Measurements from ENCODE around the gene ADO.

The ADO gene

DNA sequence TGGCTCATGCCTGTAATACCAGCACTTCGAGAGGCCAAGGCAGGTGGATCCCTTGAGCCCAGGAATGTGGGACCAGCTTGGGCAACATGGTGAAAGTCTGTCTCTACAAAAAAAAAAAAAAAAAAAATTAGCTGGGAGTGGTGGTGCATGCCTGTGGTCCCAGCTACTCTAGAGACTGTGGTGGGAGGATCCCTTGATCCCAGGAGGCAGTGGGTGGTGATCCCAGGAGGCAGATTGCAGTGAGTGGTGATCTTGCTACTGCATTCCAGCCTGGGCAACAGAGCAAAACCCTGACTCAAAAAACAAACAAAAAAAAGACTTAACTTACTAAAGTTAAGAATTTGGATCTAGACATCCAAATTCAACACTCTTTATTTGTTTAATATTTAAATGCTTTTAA, 10.2 kb upstream of the ADO start:
- DNase-seq (ENCODE audit: low read depth): no peak

DNA sequence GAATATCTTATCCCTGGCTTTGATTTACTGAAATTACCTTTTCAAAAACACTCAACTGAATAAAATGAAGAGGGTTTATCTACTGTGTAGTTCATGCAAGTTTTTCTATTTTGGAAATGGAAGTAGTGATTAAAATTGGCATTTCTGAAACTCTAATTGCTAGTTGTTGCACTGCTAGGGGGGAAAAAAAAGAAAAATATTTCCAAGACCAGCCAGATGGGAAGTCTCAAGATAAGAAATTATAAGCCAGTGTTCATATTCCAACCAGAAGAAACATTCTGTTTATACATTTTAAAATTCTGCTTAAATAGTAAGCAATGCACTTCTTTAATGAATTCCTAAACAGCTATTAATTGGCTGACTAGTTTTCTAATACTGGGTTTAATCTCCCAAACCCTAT, 9.4 kb upstream of the ADO start:
- DNase-seq (ENCODE audit: low read depth): no peak

DNA sequence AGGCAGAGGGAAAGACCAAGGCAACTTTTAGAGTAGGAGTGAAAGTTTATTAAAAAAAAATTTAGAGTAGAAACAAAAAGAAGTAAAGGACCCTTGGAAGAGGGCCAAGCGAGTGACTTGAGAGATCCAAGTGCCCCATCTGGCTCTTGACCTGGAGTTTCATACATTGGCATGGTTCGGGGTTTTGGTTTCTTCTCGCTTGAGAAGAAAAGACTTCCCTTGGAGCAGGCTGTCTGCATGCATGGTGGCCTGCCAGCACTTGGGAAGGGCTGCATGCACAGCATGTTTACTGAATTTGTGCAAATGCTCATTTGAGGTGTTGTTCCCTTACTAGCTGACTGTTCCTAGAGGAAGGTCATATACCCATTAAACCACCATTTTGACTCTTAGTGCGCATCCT, 8.8 kb upstream of the ADO start:
- no peak for DNase-seq (ENCODE audit: low read depth)

DNA sequence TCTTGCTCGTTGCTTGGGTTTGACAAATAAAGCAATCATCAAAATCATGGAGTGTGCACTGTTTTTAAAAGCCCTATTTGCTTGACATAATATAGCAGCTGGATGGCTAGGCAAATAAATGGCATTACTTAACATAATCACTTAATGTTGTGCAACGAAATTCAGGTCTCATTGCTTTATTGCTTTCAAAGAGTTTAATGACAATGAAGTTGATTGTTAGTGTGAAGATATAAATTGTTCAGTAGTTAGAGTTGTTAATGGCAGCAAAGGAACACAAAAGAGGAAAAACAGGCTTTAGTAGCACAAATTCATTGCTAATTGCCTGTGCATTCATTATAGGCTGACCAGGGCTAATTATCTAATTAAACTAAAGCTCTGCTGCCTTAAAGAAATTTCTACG, 7.6 kb upstream of the ADO start:
- DNase-seq (ENCODE audit: low read depth): no peak

DNA sequence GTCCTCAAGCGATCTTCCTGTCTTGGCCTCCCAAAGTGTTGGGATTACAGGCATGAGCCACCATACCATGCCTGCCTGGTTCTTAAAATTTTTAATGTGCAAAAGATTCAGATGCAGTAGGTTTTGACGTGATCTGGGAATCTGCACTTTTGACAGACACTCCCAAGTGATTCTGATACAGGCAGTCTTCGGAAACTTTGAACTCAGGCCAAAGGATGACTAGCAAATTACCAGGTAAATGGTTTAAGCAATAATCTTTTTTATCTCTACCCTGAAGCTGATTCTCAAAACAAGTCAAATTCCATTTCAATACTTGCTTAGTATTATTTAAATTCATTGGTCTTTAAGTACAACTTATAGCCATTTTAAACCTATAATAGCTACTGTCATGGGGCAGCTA, 2.6 kb upstream of the ADO start:
- DNase-seq (ENCODE audit: low read depth): no peak

DNA sequence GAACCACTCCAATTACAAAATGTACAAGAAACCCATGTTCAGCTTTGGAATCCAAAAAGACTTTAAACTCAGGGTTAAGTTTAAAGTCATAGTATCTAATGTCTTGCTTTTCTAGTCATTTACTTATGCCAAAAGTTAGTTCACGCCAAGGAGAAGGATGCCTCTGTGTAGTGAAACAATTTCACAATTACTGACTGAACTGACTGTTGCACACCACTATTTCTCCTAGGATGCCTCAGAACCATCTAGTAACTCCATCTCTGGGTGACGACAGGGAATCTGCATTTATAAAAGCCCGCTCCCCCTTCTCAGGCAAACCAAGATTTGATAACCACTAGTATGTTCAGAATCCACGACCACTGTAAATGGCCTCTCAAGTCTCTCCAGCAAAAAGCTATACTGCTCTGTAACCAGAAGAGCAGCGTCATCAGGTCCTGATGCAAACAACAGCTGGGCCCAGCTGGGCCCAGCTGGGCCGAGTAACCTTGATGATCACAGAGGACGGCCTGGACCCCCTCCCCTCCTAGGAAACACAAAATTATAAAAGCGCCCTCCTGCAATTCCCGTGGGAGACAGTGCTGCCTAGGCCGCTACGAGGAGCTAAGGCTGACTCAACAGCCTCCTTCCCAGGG, 680 bp upstream of the ADO start:
- DNase-seq (ENCODE audit: low read depth): no peak

DNA sequence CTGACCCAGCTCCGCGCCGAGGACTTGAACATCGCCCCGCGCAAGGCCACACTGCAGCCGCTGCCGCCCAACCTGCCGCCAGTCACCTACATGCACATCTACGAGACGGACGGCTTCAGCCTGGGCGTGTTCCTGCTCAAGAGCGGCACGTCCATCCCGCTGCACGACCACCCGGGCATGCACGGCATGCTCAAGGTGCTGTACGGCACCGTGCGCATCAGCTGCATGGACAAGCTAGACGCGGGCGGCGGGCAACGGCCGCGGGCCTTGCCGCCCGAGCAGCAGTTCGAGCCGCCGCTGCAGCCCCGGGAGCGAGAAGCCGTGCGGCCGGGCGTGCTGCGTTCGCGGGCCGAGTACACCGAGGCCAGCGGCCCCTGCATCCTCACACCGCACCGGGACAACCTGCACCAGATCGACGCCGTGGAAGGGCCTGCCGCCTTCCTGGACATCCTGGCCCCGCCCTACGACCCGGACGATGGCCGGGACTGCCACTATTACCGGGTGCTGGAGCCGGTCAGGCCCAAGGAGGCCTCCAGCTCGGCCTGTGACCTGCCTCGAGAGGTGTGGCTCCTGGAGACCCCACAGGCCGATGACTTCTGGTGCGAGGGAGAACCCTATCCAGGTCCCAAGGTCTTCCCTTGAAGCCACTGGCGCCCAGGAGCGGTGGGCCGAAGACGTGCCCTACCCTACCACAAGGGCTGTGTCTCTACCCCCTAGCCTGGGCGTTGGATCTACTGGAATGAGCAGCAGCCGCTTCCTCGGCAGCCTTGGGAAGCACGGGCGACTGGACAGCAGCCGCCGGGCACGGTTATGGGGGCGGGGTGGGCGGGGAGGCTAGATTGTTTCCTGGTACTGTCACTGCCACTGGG, 945 bp downstream of the ADO start:
- no peak for DNase-seq (ENCODE audit: low read depth)

DNA sequence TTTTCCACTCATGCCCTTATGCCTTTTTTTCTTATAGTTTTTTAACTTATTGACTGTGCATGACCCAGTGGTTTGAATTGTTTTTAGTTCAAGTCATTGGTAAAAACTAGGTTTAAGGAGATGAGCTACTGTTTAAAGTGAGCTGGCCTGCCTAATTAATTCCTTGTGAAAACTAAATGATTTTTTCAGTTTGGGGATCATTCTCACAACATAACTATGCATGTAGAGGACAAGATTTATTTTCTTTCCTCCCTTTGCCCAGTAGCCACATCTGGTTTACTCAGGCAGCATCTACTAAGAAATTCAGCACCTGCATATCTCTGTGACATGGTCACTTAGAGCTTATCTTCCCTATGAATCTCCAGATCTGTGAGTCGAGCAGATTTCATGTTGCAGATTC, 1.7 kb downstream of the ADO start:
- no peak for DNase-seq (ENCODE audit: low read depth)

DNA sequence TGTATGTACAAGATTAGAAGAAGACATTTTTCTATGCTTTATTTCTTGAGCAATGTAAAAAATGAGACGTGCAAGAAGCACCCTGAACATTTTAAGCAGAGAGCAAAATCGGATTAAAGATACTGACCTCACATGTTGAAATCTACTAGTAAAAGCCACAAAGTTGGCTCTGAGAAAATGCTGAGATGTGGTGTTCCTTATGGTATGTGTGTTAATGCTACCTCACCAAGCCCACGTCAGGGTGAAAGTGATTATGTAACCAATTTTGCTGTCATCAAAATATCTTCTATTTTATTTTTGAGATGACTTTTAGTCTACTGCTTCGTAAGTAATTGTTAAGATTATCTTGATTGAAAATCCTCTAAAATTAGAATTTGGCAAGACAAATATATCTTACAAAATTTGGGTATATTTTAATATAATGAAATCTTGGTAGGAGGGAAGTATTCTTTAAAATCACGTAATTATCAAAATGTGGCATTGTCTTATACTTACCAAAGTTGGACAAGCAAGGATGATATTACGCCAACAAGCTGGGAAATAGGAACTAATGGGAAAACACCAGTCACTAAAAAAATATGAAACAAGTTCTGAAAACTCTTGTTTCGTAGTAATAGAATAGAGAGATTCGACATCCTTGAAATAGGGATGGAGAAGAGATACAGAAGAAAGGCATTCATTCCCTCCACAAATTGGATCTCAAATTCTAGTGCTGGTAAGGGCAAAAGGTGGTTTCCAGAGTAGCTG, 5.8 kb downstream of the ADO start:
- no peak for DNase-seq (ENCODE audit: low read depth)

DNA sequence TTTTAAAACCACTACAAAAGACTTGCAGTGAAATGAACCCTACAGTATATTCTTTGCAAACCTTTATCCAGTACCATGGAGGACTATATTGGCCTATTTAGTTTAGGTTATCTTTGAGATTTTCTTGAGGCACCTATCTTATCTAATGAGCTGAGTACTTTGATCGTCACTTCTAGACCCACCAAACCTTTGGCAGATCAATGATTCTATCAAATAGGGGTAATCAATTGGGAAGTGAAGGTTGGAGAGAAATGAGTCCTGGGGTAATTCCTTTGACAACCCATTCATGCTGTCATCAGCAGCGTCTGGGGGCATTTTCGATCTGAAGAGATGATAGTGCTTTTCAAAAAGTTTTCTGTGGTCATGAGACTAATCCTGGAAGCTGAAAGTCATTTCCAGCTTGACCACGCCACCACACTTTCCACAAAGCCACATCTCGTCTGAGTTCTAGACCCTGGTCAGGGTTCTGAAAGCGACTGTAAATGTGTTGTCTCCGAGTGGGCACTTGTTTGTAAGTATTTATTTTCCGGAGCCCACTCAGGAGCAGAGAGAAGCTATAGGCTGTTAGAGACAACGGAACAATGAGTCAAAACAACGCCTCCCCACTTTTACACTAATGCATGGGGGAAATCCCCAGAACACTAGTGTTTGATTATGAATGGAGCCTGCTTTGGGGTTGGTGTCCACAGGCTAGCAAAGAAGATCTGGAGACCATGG, 6.8 kb downstream of the ADO start:
- peak; percentile 41 for DNase-seq (ENCODE audit: low read depth)

DNA sequence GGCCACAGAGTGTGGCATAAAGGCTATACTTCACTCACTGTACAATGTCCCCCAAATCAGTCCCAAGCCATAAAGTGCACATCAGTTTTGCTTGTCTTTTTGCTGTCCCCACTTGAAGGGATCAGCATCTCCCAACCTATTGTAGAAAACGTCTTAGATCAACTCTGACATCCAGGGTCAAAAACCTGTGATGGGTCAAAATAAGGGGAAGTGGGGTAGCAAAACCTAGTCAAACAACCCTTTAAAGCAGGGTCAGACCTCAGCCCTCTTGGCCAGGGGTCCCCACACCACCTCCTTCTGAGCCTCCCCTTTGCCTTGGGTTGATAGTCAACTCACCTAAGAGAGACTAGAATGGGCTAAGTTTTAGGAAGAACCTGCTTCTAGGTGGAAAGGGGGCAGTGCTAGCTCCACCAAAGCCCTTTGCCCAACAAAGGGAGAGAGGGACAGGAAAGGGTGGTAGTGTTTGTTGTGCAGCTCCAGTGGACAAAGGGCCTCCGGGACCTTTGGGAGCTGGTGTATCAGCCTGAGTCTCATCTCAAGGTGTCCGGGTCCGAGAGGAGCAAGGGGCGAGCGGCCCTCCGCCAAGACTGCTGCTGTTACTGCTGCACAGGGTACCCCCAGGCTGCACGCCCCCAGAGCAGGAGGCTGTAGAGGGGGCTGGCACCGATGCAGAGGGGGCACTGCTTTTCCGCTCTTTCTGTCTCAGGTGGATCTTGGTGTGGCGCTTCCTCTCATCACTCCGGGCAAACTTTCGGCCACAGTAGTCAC, 8.3 kb downstream of the ADO start:
- DNase-seq (ENCODE audit: low read depth): peak; percentile 25

DNA sequence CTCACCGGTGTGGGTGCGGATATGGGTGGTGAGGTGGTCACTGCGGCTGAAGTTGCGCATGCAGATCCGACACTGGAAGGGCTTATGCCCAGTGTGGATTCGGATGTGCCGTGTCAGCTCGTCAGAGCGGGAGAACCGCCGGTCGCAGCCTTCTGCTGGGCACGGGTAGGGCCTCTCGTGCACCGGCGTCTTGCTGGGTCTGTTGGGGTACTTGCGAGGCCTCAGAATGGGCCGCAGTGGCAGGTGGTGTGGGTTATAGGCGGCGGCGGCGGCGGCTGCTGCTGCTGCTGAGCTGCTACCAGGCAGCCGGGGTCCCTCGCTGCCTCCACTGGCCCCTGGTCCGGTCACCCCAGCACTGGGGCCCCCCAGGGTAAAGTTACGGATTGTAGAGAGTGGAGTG, 8.9 kb downstream of the ADO start:
- peak; percentile 30 for DNase-seq (ENCODE audit: low read depth)

DNA sequence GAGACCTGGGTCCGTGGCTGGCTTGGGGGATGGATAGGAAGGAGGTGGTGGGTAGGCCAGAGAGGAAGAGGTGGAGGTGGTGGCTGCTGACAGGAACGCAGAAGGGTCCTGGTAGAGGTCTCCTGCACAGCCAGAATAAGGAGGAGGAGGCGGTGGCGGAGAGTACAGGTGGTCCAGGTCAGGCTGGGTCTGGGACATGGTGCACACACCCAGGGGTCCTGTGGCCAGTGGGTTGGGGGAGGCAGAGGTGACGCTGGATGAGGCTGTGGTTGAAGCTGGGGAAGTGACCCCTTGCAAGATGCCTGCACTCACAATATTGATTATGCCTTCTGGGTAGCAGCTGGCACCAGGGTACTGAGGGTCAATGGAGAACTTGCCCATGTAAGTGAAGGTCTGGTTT, 9.5 kb downstream of the ADO start:
- DNase-seq (ENCODE audit: low read depth): peak; percentile 20

DNA sequence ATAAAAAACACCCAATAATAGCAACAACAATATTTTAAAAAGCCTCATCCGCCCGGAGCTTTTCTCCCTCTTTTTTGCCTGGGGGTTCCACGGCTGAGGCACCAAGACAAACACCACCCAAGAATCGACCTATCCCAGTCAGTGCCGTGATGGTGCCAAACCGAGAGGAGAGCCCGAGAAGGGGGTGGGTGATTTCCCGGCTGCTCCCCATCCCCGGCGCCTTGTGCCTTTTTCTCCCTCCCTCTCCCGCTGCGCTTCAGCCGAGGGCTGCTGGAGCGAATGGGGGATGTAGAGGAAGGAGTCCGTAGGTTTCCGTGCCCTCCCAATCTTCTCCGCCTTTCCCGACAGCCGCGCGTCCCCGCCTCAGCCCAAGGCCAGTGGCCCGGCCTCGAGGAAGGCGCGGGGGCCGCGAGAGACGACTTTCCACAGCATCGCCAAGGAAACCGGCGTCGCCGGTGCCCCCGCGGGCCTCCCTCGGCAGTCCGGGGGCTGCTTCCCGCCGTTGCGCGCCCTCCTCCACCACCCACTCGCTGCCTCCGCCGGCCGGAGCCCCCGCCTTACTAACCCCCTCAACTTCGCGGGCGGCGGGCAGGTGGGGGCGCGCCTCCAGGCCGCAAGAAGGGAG, 10.3 kb downstream of the ADO start:
- peak; percentile 26 for DNase-seq (ENCODE audit: low read depth)

DNA sequence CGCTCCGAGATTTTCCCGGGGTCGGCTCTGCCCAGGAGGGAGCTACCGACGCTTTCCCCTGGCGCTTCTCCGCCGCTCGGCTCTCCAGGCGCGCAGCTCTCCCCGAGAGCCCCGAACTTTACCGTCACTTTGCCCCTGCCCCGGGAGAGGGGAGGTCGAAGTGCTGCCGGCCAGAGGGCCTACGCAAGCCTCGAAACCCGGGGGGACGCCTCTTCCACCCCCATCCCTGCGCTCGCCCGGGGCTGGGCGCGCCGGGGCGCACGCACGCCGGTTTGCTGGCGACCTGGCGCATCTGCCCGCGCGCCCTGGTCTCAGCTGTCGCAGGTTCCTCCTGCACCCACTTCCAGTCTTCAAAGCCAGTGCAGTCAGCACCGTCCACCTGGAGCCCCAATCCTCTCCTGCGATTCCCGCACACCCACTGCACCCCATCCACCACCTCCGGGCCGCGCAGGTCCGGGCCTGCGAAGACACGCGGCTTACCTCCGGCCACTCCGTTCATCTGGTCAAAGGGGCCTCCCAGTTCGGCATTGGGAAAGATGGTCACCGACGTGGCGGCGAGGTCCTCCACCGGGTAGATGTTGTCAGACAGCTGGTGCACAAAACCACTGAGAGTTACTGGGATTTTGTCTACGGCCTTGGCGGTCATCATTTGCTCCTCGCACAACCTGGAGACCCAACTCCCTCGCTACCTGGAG, 11.0 kb downstream of the ADO start:
- peak; percentile 13 for DNase-seq (ENCODE audit: low read depth)

DNA sequence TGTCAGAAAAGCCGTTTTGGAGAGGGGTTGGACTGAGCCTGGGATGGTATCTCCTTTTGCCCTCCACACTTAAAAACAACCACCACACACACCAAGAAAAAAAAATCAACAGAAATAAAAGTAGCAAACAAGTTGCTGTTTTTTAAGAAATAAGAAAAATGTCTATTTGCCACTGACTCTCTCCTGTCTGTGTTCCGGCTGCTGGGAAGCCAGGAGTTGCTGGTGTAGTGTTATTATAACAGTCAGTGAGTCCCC, 11.5 kb downstream of the ADO start:
- DNase-seq (ENCODE audit: low read depth): no peak

DNA sequence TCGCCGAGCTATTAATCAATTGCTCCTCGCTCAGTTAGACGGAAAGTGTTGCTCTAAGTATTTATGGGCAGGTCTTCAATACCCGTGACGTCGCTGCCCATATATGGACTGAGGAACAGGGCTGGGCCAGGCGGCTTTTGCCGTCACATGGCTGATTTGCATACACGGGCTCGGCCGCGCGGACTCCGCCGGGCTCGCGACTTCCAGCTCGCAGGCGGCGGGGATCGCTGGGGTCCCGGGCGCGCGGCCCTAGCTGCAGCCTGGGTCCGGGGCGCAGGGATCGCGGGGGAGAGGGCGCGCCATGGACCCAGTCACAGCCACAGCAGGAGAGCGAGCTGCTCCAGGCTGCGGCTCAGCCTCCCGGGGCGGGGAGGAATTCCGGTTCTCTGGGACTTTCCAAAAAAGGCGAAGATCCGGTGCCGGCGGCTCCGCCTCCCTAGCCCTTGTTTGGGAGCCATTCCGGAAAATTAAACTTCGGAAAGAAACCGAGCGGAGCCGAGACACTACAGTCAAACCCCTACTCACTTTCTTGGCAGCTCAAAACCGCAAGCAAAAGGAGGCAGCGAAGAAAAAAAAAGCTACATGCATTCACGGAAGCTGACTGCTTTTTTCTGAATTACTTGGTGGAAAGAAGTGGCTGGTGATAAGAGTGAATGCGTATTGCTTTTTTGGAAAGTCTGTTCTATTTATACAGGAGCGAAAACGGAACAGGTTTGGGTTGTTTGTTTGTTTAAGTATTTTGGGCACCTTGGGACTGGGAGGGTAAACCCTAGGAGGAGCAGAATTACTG, 12.0 kb downstream of the ADO start, which contains the start of gene EGR2:
TSS of gene EGR2 (minus strand) at position 36 of the 790 bp plus-strand sequence. CDS start 337 bp downstream, outside the sequence.
- peak; percentile 88 for DNase-seq (ENCODE audit: low read depth)

DNA sequence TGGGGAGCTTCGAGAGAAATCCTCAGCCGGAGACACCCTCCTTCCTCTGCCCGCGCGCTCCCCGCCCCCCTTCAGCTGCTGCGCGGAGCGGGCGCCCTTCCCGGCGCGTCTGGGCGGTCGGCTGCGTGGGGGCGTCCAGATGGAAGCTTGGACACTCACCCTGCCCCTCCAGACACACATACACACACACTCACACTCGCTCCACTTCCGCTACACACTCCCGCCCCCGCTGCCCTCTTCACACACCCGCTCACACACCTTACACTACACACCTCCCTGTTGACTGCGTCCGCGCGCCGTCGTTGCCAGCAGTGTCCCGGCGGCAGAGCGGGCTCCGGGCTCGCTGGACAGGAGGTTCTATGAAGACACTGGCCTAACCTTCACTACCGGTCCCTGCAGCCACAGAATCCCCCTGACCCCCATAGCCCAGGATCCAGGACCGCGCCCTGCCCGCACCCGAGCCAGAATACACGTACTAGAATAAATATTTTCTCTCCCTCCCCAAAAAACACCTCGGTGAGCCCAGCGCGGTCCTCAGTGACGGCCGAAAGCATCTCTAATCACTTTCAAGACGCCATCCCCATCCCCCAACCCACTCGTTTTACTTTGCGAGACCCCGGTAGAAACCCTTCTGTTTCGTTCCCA, 12.7 kb downstream of the ADO start:
- DNase-seq (ENCODE audit: low read depth): peak; percentile 54

DNA sequence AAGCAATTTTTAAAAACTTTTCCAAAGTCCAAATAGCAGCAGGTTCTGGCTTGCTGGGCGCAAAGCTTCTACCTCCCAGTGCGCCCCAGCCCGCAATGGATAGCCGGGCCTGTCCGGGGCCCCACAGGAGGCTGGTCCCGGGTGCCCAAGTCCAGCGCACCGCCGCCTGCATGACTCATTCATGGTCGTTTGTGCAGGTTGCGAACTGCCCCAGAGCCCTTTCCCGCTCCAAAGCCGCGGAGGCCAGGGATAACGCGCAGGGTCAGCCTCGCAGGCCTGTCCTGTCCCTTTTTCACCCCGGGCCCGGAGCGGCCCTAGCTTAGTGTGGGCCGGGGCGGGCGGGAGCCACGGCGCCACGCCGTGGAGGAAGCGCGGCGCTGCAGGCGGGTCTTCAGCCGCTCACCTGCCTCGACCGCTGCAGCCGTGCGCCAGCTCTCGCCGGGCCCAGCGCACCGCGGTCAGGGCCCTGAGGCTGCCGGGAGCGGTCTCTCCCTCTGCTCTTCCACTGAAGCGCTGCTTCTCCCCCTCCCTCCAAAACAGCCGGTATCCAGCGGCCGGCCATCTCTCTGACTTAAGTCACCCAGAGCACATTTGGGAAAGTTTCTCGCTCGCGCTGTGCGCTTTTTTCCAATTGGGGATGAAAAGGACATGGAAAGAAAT, 13.4 kb downstream of the ADO start:
- DNase-seq (ENCODE audit: low read depth): peak; percentile 53

Measured in activated T-cell treated with anti-CD3 and anti-CD28 coated beads for 1 hour (primary cell).